Erythroblast (primary cell): ENCODE results near the gene RPL13A.

Experiments used
- GATA1 ChIP-seq: IDR thresholded peaks from 2 replicates; pipeline ENCODE4 v1.6.1; 2011; ENCODE audit warnings: low read depth, mild to moderate bottlenecking, control low read depth, low read length, moderate library complexity
- POLR2A ChIP-seq: IDR thresholded peaks from 2 replicates; pipeline ENCODE4 v1.6.1; 2011; ENCODE audit warnings: mild to moderate bottlenecking, low read length

DNA sequence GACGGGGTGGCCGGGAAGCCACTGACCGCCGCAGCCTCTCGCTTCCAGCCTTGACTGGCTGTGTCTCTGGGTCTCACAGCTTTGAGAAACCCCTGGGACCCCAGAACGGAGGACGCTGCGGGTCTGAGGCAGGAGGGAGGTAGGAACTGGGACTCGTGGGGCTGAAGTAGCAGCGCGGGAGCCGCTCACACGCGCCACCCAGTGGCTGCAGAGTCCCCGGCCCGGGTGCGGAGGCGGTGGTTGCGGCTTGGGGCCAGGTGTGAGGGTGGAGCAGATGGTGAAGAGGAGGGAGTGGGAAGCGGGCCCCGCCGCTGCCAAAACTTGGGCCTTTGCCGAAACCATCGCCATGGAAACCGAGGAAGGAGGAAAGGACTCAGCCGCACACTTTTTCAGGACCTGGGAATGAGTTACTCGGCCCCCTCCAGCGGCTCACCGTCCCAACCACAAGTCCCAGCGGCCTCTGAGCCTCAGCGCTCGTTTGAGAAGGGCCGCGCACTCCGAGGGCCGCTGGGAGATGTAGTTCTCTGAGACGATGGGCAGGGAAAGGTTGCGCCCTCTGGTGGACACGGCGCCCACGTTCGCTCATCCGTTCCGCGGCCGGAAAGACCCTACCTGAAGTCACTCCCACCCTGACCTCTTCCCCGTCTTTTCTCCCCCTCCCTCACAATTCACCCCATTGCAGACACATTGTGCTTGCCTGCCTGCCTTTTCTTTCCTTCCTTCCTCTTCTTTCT is 43.9 kb upstream of the RPL13A start:
- TF ChIP-seq POLR2A (no peak), GATA1 (no peak)
